ELF-1 (cell line): Measurements from ENCODE around the gene OSBPL10.
A peak's percentile ranks its signal among the peaks of the same experiment; 100 is the strongest.
"Not testable (repeated sequence)": the region's sequence is repeated elsewhere in the genome, so short reads cannot be mapped to it uniquely, and the experiment has no call there.

ENCODE experiments used
- DNase-seq: peaks from one replicate; pipeline ENCODE4 v3.0.0-alpha.2; 2016; ENCODE audit warnings: low read depth, low spot score

The OSBPL10 gene

DNA sequence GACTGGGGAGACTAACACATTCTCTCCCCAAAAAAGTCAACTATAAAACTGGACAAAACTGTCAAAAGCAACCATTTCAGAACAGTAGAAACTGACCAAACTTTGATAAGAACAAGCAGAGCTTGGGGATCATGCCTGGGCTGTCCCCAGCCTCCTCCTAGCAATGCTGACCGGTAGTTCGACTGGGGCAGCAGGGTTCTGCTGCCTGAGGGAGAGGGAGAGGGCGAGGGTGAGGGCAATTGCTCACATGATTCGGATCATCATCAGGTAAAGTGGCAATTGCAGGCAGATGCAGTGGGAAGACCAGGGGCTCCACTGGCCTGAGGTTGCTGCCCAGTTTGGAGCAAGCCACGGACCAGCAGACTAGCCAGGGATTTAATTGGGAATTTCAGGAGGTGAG, 88.6 kb downstream of the OSBPL10 start:
- peak; percentile 44 for DNase-seq

- peak; percentile 83 for DNase-seq
Observed at GRCh38 chr3:31891876-31892455, 89.1 kb downstream of the OSBPL10 start.

DNA sequence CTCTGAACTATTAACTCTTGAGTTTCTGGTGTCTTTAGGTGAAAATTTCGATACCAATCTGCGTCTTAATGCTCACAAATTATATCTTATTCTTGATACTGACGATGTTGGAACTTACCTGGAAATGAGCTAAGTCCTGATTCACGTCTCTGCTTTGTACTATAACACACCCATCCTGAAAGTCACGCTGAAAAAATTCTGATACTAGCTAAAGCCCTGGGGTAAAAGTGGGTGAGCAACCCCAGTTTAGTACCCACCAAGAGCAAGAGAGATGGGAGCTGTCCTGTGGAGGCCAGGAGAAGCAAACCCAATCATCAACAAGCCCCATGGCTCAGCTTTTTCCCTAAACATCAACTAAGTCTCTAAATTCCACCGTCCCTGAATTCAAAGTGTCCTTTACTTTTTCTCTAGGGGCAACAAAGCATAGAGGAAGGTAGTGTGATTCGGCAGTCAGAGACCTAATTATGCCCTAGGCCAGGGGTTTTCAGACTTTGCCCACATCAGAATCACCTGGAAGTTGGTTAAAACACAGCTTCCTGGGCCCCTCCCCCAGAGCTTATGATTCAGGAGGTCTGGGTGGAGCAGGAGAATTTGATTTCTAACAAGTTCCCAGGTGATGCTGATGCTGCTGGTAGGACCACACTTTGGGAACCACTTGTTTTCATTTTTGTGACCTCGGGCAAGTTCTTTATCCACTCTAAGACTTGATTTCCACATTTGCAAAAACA, 90.2 kb downstream of the OSBPL10 start:
- peak; percentile 14 for DNase-seq

DNA sequence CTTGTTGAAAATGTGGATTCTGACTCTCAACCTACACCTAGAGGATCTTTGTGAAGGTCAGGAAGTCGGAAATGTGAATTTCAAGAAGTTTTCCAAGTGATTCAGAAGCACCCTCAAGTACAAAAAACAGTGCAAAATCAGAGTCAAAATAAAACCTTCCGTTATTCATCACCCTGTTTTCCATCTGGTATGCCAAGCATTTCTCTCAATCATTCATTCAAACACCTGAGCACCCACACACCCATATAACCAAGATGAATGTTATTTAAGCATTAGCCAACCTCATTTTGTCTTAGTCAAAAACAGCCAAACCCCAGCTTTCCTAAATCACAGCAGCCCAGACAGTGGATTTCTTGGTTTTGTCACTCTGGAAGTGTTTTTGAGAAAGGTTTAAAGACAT, 91.1 kb downstream of the OSBPL10 start:
- no peak for DNase-seq

GRCh38 chr3:31885235-31885634, 95.8 kb downstream of the OSBPL10 start:
- DNase-seq = no peak

GRCh38 chr3:31884251-31884650, 96.8 kb downstream of the OSBPL10 start:
- DNase-seq = no peak

DNA sequence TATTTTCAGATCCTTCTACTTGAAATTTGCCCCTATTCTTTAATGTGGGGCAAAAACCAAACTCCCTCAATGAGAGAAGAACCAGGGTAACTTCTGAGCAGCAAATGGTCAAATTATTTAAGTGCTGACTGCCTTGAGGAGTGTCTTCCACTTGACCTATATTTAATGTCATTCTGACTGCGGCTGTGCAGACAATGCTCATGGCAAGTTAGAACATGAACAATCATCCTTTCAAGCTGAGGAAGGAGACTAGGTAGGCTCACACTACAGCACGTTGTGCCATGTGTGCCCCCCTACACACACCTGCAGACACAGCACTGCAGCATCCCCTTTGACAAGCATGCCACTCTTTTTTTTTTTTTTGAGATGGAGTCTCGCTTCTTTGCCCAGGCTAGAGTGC, 98.2 kb downstream of the OSBPL10 start:
- DNase-seq = no peak

- DNase-seq = no peak
Observed at GRCh38 chr3:31882431-31882830, 98.6 kb downstream of the OSBPL10 start.

DNA sequence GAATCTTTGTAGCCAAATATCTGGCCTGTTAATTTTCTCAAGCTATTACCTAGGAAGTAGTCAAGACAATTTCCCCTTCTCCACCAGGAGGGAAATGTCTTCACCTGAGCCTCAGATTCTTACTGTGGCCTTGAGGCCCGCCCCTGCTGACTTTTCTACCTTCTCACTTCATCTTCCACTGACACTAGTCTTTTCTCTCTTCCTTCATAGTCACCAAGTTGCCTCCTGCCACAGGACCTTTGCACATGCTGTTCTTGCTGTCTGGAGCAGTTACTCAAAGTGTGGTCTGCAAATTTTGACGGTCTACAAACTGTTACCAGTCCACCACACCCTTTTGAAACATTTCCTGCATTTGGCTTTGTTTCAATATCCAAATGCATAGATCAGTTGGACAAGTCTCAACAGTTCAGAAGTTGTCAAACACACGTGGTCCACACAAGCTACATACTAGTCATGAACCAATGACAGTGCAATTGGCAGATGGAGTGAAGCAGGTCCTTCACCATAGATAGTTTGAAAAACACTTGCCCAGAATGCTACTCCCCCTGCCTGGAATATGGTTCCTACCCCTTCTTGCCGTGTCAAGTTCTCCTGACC, 100.5 kb downstream of the OSBPL10 start:
- no peak for DNase-seq

- no peak for DNase-seq
Observed at GRCh38 chr3:31880020-31880419, 101.0 kb downstream of the OSBPL10 start.

DNA sequence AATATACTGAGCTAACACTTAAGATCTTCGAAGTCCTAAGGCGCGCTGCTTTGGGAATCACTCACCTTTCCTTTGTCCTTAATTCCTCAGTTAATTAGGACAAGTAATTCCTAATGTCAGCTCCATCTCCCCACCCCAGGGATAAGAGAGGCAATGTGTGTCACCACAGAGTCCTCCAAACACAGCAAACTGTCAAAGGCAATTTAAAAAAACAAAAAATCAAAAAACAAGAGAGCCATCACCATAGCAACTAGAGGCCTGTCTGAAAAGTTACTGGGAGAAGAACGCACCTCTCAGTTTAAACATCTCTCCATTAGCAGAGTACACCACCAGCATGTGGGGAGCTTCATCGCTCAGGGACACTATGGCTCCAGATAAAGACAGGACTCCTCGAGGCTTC, 101.7 kb downstream of the OSBPL10 start:
- no peak for DNase-seq

DNA sequence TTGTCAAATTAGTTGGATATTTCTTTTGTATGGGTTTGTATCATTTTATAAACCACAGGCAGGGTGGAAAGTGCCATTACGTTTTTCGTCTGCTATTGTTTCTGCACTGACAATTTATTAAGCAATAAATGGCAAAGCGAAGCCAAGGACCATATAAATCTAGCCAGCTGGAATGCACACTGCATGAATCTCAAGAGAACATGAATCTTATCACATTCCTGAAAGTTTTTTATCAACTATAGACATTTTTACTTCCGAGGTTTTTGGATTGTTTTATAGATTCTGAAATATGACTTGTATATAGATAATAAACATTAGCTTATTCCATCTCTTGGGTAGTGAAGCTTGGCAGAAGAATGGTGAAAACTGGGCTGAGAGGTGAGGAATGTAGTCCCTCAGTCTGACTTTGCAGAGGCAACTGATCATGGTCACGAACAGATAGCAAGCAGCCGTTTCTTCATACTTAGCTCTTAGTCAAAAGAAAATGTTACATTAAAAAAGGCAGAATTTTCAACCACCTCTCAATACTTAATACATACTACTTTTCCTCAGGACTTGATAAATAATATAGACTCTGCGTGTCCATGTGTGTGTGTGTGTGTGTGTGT, 102.7 kb downstream of the OSBPL10 start:
- no peak for DNase-seq

GRCh38 chr3:31876331-31876730, 104.7 kb downstream of the OSBPL10 start:
- no peak for DNase-seq

GRCh38 chr3:31875437-31875836, 105.6 kb downstream of the OSBPL10 start:
- no peak for DNase-seq

DNA sequence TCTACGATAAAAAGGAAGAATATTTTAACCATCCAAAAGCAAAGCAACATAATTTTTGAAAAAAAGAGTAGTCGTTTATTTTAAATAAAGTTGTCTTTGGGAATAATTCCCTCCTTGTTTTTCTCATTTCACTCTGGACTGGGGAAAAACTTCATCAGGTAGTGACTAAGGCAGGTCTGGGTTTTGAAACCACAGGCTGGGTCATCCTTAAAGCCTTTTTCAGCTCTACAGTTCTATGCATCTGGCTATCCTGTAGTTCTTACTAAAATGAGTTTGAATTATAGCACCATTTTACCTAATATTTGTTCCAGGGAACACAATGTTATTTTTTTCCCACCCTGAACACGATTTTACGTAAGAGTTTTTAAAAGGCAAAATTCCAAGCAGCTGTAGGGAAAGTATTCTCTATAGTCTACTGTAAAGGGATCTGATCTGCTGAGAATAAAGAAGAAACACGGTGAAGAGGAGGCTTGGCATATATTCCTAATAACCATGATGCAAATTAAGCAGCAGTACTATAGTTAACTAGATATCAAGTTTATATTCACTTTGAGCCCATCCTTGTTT, 107.7 kb downstream of the OSBPL10 start:
- DNase-seq = no peak

GRCh38 chr3:31871939-31872507, 109.0 kb downstream of the OSBPL10 start:
- no peak for DNase-seq

GRCh38 chr3:31870111-31870510, 111.0 kb downstream of the OSBPL10 start:
- DNase-seq = not testable (repeated sequence)

- no peak for DNase-seq
Observed at GRCh38 chr3:31868236-31868635, 112.8 kb downstream of the OSBPL10 start.

GRCh38 chr3:31862666-31863279, 118.3 kb downstream of the OSBPL10 start:
- no peak for DNase-seq

DNA sequence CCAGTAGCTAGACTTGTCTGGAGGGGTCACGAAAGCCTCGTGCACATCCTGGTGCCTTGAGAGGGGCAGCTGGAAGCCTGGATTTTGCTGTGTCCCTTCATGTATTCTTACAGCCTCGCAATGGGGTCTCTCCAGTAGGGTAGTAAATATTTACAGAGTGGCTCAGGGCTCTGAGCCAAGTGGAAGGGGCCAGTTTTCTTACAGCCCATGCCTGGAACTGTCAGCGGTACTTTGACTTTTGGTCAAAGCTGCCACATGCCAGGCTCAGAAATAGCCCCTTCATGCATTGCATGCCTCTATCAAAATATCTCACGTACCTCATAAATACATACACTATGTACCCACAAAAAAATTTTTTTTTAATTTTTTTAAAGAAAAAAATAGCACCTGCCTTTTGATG, 119.2 kb downstream of the OSBPL10 start:
- no peak for DNase-seq

- DNase-seq = not testable (repeated sequence)
Observed at GRCh38 chr3:31860642-31861041, 120.4 kb downstream of the OSBPL10 start.

DNA sequence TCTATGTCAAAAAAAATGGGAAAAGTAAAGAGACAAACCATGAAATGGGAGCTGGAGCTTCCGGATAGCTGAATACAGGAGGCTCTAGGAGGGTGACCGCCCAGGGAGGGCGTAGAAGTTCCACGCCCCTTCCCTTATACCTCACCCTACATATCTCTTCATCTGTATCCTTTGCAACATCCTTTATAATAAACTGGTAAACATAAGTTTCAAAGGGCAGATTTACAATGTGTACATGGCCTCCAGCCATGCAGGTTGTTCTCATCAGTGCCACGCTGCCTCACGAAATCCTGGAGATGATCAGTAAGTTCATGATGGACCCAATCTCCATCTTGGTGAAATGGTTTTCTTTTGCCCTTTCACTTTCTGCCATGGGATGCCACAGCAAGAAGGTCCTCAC, 121.8 kb downstream of the OSBPL10 start:
- no peak for DNase-seq
